Mesendoderm (in vitro differentiated cells): ENCODE results near the gene PDGFD.

ENCODE experiments used
- DNase-seq: peaks from one replicate; pipeline ENCODE4 v3.0.0; 2013
- H2AK5ac ChIP-seq: 2 replicates; pipeline ENCODE4 v1.6.1; 2013; ENCODE audit warnings: low read length, inconsistent platforms
- H2BK120ac ChIP-seq: 2 replicates; pipeline ENCODE4 v1.6.1; 2013; ENCODE audit warnings: low read depth, mild to moderate bottlenecking, low read length, moderate library complexity, mixed read lengths
- H2BK15ac ChIP-seq: replicated peaks from 2 replicates; pipeline ENCODE4 v1.6.1; 2013; ENCODE audit warnings: low read depth, mild to moderate bottlenecking, moderate library complexity
- H2BK5ac ChIP-seq: 2 replicates; pipeline ENCODE4 v1.6.1; 2013; ENCODE audit warnings: low read length, inconsistent platforms
- H3K18ac ChIP-seq: 2 replicates; pipeline ENCODE4 v1.6.1; 2013; ENCODE audit warnings: mild to moderate bottlenecking, low read length, mixed read lengths
- H3K23ac ChIP-seq: one replicate; pipeline ENCODE4 v1.6.1; 2013; ENCODE audit warnings: low read length
- H3K27ac ChIP-seq: 2 replicates; pipeline ENCODE4 v1.5.1; 2013; ENCODE audit warnings: low read depth, mild to moderate bottlenecking, inconsistent platforms, low read length, moderate library complexity
- H3K27me3 ChIP-seq: 2 replicates; pipeline ENCODE4 v1.6.1; 2013; ENCODE audit warnings: low read length, control low read depth, mild to moderate bottlenecking, inconsistent platforms; ENCODE audit not compliant: insufficient read depth, poor library complexity
- H3K36me3 ChIP-seq: 2 replicates; pipeline ENCODE4 v1.6.1; 2013; ENCODE audit warnings: low read length, inconsistent platforms; ENCODE audit not compliant: control insufficient read depth, insufficient read depth
- H3K4ac ChIP-seq: one replicate; pipeline ENCODE4 v1.6.1; 2013; ENCODE audit warnings: low read depth, mild to moderate bottlenecking, low read length, moderate library complexity
- H3K4me1 ChIP-seq: 2 replicates; pipeline ENCODE4 v1.6.1; 2013; ENCODE audit warnings: low read depth, low read length, inconsistent platforms; ENCODE audit not compliant: control insufficient read depth
- H3K4me2 ChIP-seq: 2 replicates; pipeline ENCODE4 v1.6.1; 2013; ENCODE audit warnings: low read length
- H3K4me3 ChIP-seq: 2 replicates; pipeline ENCODE4 v1.5.1; 2013; ENCODE audit warnings: mild to moderate bottlenecking, low read length
- H3K56ac ChIP-seq: one replicate; pipeline ENCODE4 v1.6.1; 2013; ENCODE audit warnings: low read length
- H3K79me1 ChIP-seq: 2 replicates; pipeline ENCODE4 v1.6.1; 2013; ENCODE audit warnings: low read length, inconsistent platforms
- H3K79me2 ChIP-seq: 2 replicates; pipeline ENCODE4 v1.6.1; 2013; ENCODE audit warnings: mild to moderate bottlenecking, low read length; ENCODE audit not compliant: control insufficient read depth, insufficient read depth
- H3K9ac ChIP-seq: 2 replicates; pipeline ENCODE4 v1.6.1; 2013; ENCODE audit warnings: low read length, inconsistent platforms
- H4K5ac ChIP-seq: one replicate; pipeline ENCODE4 v1.6.1; 2013; ENCODE audit warnings: low read length
- H4K8ac ChIP-seq: one replicate; pipeline ENCODE4 v1.6.1; 2013; ENCODE audit warnings: low read depth, mild to moderate bottlenecking, control low read depth, low read length, moderate library complexity
- WGBS: extraction: QIAGEN DNeasy Blood & Tissue Kit; methylation state at CpG from one replicate; pipeline ENCODE4 v1.1.7; 2013; ENCODE audit warnings: low lambda C conversion rate, missing lambda C conversion rate; ENCODE audit not compliant: insufficient coverage; ENCODE audit errors: extremely low coverage; 5-methylcytosine and 5-hydroxymethylcytosine counted together

PDGFD gene

GRCh38 chr11:104161751-104162450, 2.0 kb downstream of the PDGFD start:
- Histone ChIP-seq H3K79me2 (no peaks in the 10 kb centered on the region), H2BK15ac (no peak overlapping the region), H4K8ac (no peak overlapping the region), H3K4ac (no peak overlapping the region), H3K79me1 (no peaks in the 10 kb centered on the region), H3K27ac (no peak overlapping the region), H3K9ac (no peak overlapping the region), H3K18ac (no peak overlapping the region), H3K56ac (no peak overlapping the region), H3K4me2 (no peak overlapping the region), H3K23ac (no peak overlapping the region), H3K27me3 (no peaks in the 10 kb centered on the region), H3K36me3 (no peaks in the 10 kb centered on the region), H3K4me1 (peaks cover 3% of the 10 kb centered on the region), H2AK5ac (no peak overlapping the region), H4K5ac (no peak overlapping the region), H3K4me3 (no peak overlapping the region), H2BK120ac (no peak overlapping the region), H2BK5ac (no peak overlapping the region)
- 100% methylated on average over 1 of the region's 1 CpG for WGBS
- DNase-seq = no peak

GRCh38 chr11:104159356-104159755, 4.6 kb downstream of the PDGFD start:
- Histone ChIP-seq H4K8ac (no peak overlapping the region), H3K27me3 (no peaks in the 10 kb centered on the region), H3K56ac (no peak overlapping the region), H3K36me3 (no peaks in the 10 kb centered on the region), H2BK5ac (no peak overlapping the region), H3K4ac (no peak overlapping the region), H2BK120ac (no peak overlapping the region), H3K79me1 (no peaks in the 10 kb centered on the region), H3K27ac (no peak overlapping the region), H4K5ac (no peak overlapping the region), H2BK15ac (no peak overlapping the region), H3K4me3 (no peak overlapping the region), H3K4me2 (no peak overlapping the region), H3K23ac (no peak overlapping the region), H3K18ac (no peak overlapping the region), H2AK5ac (no peak overlapping the region), H3K9ac (no peak overlapping the region), H3K79me2 (no peaks in the 10 kb centered on the region), H3K4me1 (peaks cover under 1% of the 10 kb centered on the region)
- WGBS = no CpG with 5 or more reads among the region's 1 CpG
- no peak for DNase-seq

- no peak overlapping the region for H3K4ac ChIP-seq
- H3K79me1 ChIP-seq = no peaks in the 10 kb centered on the region
- H3K4me3 ChIP-seq = no peak overlapping the region
- no CpG with 5 or more reads among the region's 1 CpG for WGBS
- no peaks in the 10 kb centered on the region for H3K36me3 ChIP-seq
- DNase-seq = no peak
- no peak overlapping the region for H2AK5ac ChIP-seq
- H2BK5ac ChIP-seq = no peak overlapping the region
- H4K5ac ChIP-seq = no peak overlapping the region
- H3K4me1 ChIP-seq = peaks cover 4% of the 10 kb centered on the region
- H3K9ac ChIP-seq = no peak overlapping the region
- H3K18ac ChIP-seq = no peak overlapping the region
- no peaks in the 10 kb centered on the region for H3K27me3 ChIP-seq
- no peak overlapping the region for H3K4me2 ChIP-seq
- no peak overlapping the region for H3K56ac ChIP-seq
- no peak overlapping the region for H3K23ac ChIP-seq
- no peak overlapping the region for H2BK120ac ChIP-seq
- H4K8ac ChIP-seq = no peak overlapping the region
- H3K27ac ChIP-seq = no peak overlapping the region
- H2BK15ac ChIP-seq = no peak overlapping the region
- no peaks in the 10 kb centered on the region for H3K79me2 ChIP-seq
Measured at GRCh38 chr11:104155375-104155774, 8.6 kb downstream of the PDGFD start.

GRCh38 chr11:104154296-104154695, 9.7 kb downstream of the PDGFD start:
- Histone ChIP-seq H4K8ac (no peak overlapping the region), H2AK5ac (no peak overlapping the region), H4K5ac (no peak overlapping the region), H2BK15ac (no peak overlapping the region), H3K27ac (no peak overlapping the region), H3K79me1 (no peaks in the 10 kb centered on the region), H3K79me2 (no peaks in the 10 kb centered on the region), H3K4me2 (no peak overlapping the region), H3K18ac (no peak overlapping the region), H3K36me3 (no peaks in the 10 kb centered on the region), H3K27me3 (no peaks in the 10 kb centered on the region), H3K56ac (no peak overlapping the region), H3K4me1 (peaks cover 4% of the 10 kb centered on the region), H2BK120ac (no peak overlapping the region), H3K4me3 (no peak overlapping the region), H3K23ac (no peak overlapping the region), H3K9ac (no peak overlapping the region), H3K4ac (no peak overlapping the region), H2BK5ac (no peak overlapping the region)
- DNase-seq = no peak
- WGBS = no CpG with 5 or more reads among the region's 7 CpGs

GRCh38 chr11:104152941-104153505, 10.9 kb downstream of the PDGFD start:
- Histone ChIP-seq H3K79me2 (no peaks in the 10 kb centered on the region), H3K56ac (peak overlapping the region; percentile 19), H4K8ac (no peak overlapping the region), H3K9ac (no peak overlapping the region), H3K4ac (no peak overlapping the region), H3K4me3 (no peak overlapping the region), H3K4me2 (no peak overlapping the region), H3K4me1 (peaks cover 4% of the 10 kb centered on the region), H2AK5ac (no peak overlapping the region), H2BK15ac (no peak overlapping the region), H2BK120ac (no peak overlapping the region), H3K18ac (no peak overlapping the region), H3K27ac (no peak overlapping the region), H3K36me3 (no peaks in the 10 kb centered on the region), H3K27me3 (no peaks in the 10 kb centered on the region), H3K79me1 (no peaks in the 10 kb centered on the region), H3K23ac (no peak overlapping the region), H4K5ac (no peak overlapping the region), H2BK5ac (no peak overlapping the region)
- no peak for DNase-seq
